ENCODE results near the gene FANCI.

DNA sequence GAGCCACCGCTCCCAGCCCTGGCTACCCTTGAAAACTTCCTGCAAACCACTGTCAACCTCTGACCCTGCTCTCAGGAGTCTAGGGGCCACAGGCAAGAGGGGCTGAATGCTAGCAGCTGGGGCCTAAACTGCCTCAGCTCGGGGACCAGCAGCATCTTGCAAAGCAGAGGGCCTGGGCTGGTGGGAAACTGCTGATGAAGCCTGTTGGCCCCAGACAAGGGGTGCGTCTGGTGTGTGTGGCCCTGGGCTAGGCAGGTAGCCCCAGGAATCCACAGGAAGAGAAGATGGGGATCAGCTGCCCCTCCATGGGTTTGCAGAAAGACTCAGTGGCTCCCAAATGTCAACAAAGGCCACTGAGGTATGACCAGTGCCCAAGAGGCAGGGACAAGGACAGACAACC is 99.1 kb downstream of the FANCI start:
- TF ChIP-seq EP300 (IDR thresholded peaks at IDR 0.05) (no peak), POLR2A (IDR thresholded peaks at IDR 0.05) (no peak), POLR2AphosphoS5 (IDR thresholded peaks at IDR 0.05) (no peak)
- TF ChIP-seq, protein P1, sequence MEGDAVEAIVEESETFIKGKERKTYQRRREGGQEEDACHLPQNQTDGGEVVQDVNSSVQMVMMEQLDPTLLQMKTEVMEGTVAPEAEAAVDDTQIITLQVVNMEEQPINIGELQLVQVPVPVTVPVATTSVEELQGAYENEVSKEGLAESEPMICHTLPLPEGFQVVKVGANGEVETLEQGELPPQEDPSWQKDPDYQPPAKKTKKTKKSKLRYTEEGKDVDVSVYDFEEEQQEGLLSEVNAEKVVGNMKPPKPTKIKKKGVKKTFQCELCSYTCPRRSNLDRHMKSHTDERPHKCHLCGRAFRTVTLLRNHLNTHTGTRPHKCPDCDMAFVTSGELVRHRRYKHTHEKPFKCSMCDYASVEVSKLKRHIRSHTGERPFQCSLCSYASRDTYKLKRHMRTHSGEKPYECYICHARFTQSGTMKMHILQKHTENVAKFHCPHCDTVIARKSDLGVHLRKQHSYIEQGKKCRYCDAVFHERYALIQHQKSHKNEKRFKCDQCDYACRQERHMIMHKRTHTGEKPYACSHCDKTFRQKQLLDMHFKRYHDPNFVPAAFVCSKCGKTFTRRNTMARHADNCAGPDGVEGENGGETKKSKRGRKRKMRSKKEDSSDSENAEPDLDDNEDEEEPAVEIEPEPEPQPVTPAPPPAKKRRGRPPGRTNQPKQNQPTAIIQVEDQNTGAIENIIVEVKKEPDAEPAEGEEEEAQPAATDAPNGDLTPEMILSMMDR (IDR thresholded peaks at IDR 0.05): no peak

Data from sigmoid colon (tissue), 4 donors.